Measurements from ENCODE around the gene CGREF1. TPM values are rescaled to one million over a fixed set of nuclear protein-coding genes. Genes with fewer than 3 reads are reported as not detected.

CGREF1 gene
- total RNA-seq, 1 donor from 2014 or later = 0.31 TPM

DNA sequence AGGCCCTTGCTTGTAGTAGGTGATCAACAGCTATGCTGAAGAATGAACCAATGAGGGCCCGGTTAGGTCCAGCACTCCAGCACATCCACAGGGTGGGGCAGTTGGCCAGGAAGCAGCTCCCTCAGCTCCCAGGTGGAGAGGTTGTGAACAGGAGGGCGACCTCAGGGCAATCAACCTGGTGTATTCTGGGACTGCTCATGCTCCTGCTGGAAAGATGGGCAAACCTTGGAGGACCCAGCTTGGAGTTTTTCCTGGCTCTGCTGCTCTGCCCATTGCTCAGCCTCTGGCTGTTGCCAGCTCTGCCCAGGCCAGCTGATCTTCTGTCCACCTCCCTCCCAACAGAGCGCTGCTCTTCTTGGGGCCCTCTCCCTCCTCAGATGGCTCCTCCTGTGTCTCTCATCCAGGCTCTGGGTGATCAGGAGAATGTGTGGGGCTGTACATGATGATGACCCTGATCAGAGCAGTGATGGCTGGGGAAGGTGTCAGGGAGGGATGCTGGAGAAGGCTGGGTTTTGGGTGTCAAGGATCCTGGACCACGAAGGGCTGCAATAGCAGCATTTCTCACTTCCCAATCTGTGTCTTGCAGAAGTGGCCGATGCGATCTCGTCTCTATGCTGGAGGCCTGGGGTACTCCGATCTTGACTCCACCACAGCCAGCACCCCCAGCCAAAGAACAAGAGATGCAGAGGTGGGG, 33.3 kb upstream of the CGREF1 start:
- H3K27me3 Mint-ChIP-seq = peaks cover 20% of the 10 kb centered on the region
- no peak for ATAC-seq (ENCODE audit: low read depth)
- no peak for TF ChIP-seq CTCF (IDR thresholded peaks at IDR 0.05)
- no peak overlapping the region for H3K4me3 Mint-ChIP-seq
- intact Hi-C loops (cut with micrococcal nuclease) = no loop called here
- ChIA-PET CTCF (interaction anchor here (1.3 kb wide), 1 partner anchor 18 kb away, joined by 4 read pairs; no protein-coding TSS in a partner anchor), POLR2A (no interaction called here)
- H3K36me3 Mint-ChIP-seq (ENCODE audit: low read depth) = no peaks in the 10 kb centered on the region
- H3K27ac Mint-ChIP-seq = no peak overlapping the region
- DNase-seq = no peak
- no peaks in the 10 kb centered on the region for H3K4me1 Mint-ChIP-seq
- no peaks in the 10 kb centered on the region for H3K9me3 Mint-ChIP-seq

DNA sequence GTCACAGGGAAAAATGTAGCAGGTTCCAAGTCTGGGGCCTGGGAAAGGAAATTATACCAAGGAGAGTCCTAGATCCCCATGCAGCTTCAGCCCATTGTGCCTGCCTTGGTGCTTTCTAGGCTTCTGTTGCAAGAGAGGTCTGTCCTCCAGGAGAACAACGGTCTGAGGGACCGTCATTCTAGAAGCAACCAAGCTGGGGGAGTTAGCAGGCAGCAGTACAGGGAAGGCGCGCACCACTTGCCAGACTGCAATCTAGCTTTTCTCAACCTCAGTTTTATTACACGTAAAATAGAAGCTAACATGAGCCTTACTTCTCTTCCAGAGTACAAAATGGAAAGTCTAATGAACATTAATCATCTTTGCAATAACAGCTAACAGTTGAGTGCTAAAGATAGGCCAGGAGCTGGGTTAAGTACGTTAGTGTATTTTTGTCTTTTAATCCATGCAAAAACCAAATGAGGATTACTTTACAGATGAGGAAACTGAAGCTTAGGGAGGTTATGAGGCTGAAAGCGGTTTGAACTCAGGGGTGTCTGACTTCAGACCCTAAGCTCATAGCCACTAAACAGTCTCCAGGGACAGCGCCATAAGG, 31.8 kb upstream of the CGREF1 start:
- Mint-ChIP-seq H3K27me3 (peaks cover 24% of the 10 kb centered on the region), H3K4me1 (no peaks in the 10 kb centered on the region), H3K4me3 (no peak overlapping the region), H3K27ac (no peak overlapping the region), H3K9me3 (no peaks in the 10 kb centered on the region), H3K36me3 (ENCODE audit: low read depth) (no peaks in the 10 kb centered on the region)
- ATAC-seq (ENCODE audit: low read depth) = no peak
- ChIA-PET POLR2A (no interaction called here), CTCF (interaction anchor here (1.3 kb wide), 1 partner anchor 19 kb away, joined by 4 read pairs; no protein-coding TSS in a partner anchor)
- no peak for TF ChIP-seq CTCF (IDR thresholded peaks at IDR 0.05)
- intact Hi-C loops (cut with micrococcal nuclease) = no loop called here
- no peak for DNase-seq

GRCh38 chr2:27149570-27150405, 30.9 kb upstream of the CGREF1 start:
- Mint-ChIP-seq H3K27me3 (peaks cover 27% of the 10 kb centered on the region), H3K4me1 (no peaks in the 10 kb centered on the region), H3K4me3 (no peak overlapping the region), H3K9me3 (no peaks in the 10 kb centered on the region), H3K36me3 (ENCODE audit: low read depth) (no peaks in the 10 kb centered on the region), H3K27ac (no peak overlapping the region)
- DNase-seq = no peak
- ChIA-PET CTCF (no interaction called here), POLR2A (no interaction called here)
- TF ChIP-seq CTCF (IDR thresholded peaks at IDR 0.05) = no peak
- no peak for ATAC-seq (ENCODE audit: low read depth)
- intact Hi-C loops (cut with micrococcal nuclease) = no loop called here

- Mint-ChIP-seq H3K4me3 (no peak within 1 kb of the TSS), H3K4me1 (no peaks in the 10 kb centered on the region), H3K27me3 (peaks cover 23% of the 10 kb centered on the region), H3K27ac (no peak within 1 kb of the TSS), H3K36me3 (ENCODE audit: low read depth) (no peaks in the 10 kb centered on the region), H3K9me3 (no peaks in the 10 kb centered on the region)
- DNase-seq = no peak
- intact Hi-C loops (cut with micrococcal nuclease) = no loop called here
- TF ChIP-seq CTCF (IDR thresholded peaks at IDR 0.05) = no peak
- ATAC-seq (ENCODE audit: low read depth) = no peak
- POLR2A ChIA-PET = no interaction called here
- CTCF ChIA-PET = no interaction called here
These were observed 30.0 kb upstream of the CGREF1 start, which contains the start of gene TCF23 for GRCh38 chr2:27148801-27149439. Gene TCF23 (plus strand): TSS chr2:27149004. CDS start chr2:27149134, 130 bp downstream.
